HCT116 (cell line): ENCODE results near the gene PM20D2. TPM values are rescaled to one million over a fixed set of nuclear protein-coding genes. Genes with fewer than 3 reads are reported as not detected.
A peak's percentile ranks its signal among the peaks of the same experiment; 100 is the strongest.

Experiments
- ATAC-seq: fragments of 200-7000 bp; cut with Tn5 transposase; 2 replicates; pipeline ENCODE4 v1.9.1; 2020; ENCODE audit warnings: mild to moderate bottlenecking, moderate library complexity
- BruUV-seq: library from RNA; stranded (reverse); fragments of 400-500 nt; replicated peaks from 2 replicates; lab custom pipeline; 2021; lab: Mats Ljungman, UMichigan
- CTCF ChIA-PET: fragments of 300-600 bp; sonication (Branson Sonifier 250); formaldehyde crosslinking; loops from one replicate; lab custom pipeline; 2021; ENCODE audit warnings: antibody characterized with exemption; lab: Charles Lee
- POLR2A ChIA-PET: fragments of 300-600, 350-600 bp; sonication (Branson Sonifier 250); formaldehyde crosslinking; loops from one replicate; lab custom pipeline; 2021; ENCODE audit warnings: antibody characterized with exemption; lab: Charles Lee
- RAD21 ChIA-PET, 2 experiments: fragments of 300-600 bp; sonication (Branson Sonifier 250); formaldehyde crosslinking; loops; one replicate each; lab custom pipeline; 2023; ENCODE audit warnings: low total read pairs in 2 of 2; ENCODE audit not compliant: uncharacterized antibody in 2 of 2, unreplicated experiment in 2 of 2, low non-redundant PET in 1 of 2; lab: Charles Lee
- DNase-seq: peaks from one replicate; pipeline ENCODE4 v3.0.0-alpha.2; 2010; ENCODE audit warnings: low read depth, low spot score
- H2AFZ ChIP-seq: fragments of 200-600 bp; shearing (Covaris generic), sonication (generic); 2 replicates; pipeline ENCODE4 v1.6.1; 2017; ENCODE audit warnings: low read depth, mixed run types, mixed read lengths, antibody characterized with exemption, low read length; ENCODE audit not compliant: poor library complexity, severe bottlenecking
- H3K27ac ChIP-seq: 2 replicates; pipeline ENCODE4 v1.5.1; 2012; ENCODE audit warnings: low read depth, low read length
- H3K27me3 ChIP-seq: fragments of 200-600 bp; sonication (generic); 2 replicates; pipeline ENCODE4 v1.6.1; 2016; ENCODE audit warnings: mixed run types, low read length, mixed read lengths; ENCODE audit not compliant: insufficient read depth
- H3K36me3 ChIP-seq, 2 experiments: fragments of 200-500 bp in 1 of 2; fragments of 200-600 bp in 1 of 2; sonication (Bioruptor generic) in 1 of 2; sonication (generic) in 1 of 2; 2 replicates each; pipeline versions ENCODE4 v1.5.1 to v1.6.1; 2014 to 2016; ENCODE audit warnings: low read length in 2 of 2, inconsistent platforms in 1 of 2, mixed read lengths in 1 of 2, mixed run types in 1 of 2; ENCODE audit not compliant: insufficient read depth in 2 of 2, control insufficient read depth in 1 of 2
- H3K4me1 ChIP-seq, 2 experiments: fragments of 200-600 bp in 1 of 2; sonication (generic) in 1 of 2; 2 replicates each; pipeline versions ENCODE4 v1.5.1 to v1.6.1; 2012 to 2017; ENCODE audit warnings: low read length in 2 of 2, inconsistent platforms in 1 of 2, mild to moderate bottlenecking in 1 of 2, mixed read lengths in 1 of 2, mixed run types in 1 of 2, moderate library complexity in 1 of 2; ENCODE audit not compliant: insufficient read depth in 2 of 2, control insufficient read depth in 1 of 2
- H3K4me2 ChIP-seq: fragments of 200-600 bp; sonication (generic); 2 replicates; pipeline ENCODE4 v1.6.1; 2017; ENCODE audit warnings: mixed run types, low read length, mixed read lengths
- H3K4me3 ChIP-seq, 2 experiments: fragments of 200-600 bp in 1 of 2; sonication (generic) in 1 of 2; replicated peaks in 1 of 2; 2 replicates each; pipeline ENCODE4 v1.5.1; 2011 to 2016; ENCODE audit warnings: low read length in 2 of 2, control low read depth in 1 of 2, low read depth in 1 of 2, mild to moderate bottlenecking in 1 of 2, mixed read lengths in 1 of 2, mixed run types in 1 of 2
- H3K79me2 ChIP-seq: fragments of 200-600 bp; sonication (generic); 2 replicates; pipeline ENCODE4 v1.6.1; 2017; ENCODE audit warnings: mild to moderate bottlenecking, mixed run types, low read length, moderate library complexity, mixed read lengths; ENCODE audit not compliant: insufficient read depth
- H3K9ac ChIP-seq: fragments of 200-600 bp; sonication (generic); 2 replicates; pipeline ENCODE4 v1.6.1; 2016; ENCODE audit warnings: low read length, mixed read lengths
- H3K9me2 ChIP-seq: fragments of 200-600 bp; sonication (generic), shearing (Covaris generic); 2 replicates; pipeline ENCODE4 v1.6.1; 2017; ENCODE audit warnings: mixed run types, mild to moderate bottlenecking, moderate library complexity; ENCODE audit not compliant: insufficient read depth
- H3K9me3 ChIP-seq, 2 experiments: fragments of 200-500 bp in 1 of 2; fragments of 200-600 bp in 1 of 2; sonication (Bioruptor generic) in 1 of 2; sonication (generic) in 1 of 2; 2 replicates each; pipeline ENCODE4 v1.6.1; 2014 to 2017; ENCODE audit warnings: low read length in 2 of 2, mixed read lengths in 2 of 2, inconsistent platforms in 1 of 2, low read depth in 1 of 2, mild to moderate bottlenecking in 1 of 2, mixed run types in 1 of 2, moderate library complexity in 1 of 2; ENCODE audit not compliant: control insufficient read depth in 1 of 2, insufficient read depth in 1 of 2
- H4K20me1 ChIP-seq: fragments of 200-600 bp; sonication (generic), shearing (Covaris generic); 2 replicates; pipeline ENCODE4 v1.6.1; 2017; ENCODE audit warnings: mixed run types, mild to moderate bottlenecking, moderate library complexity; ENCODE audit not compliant: insufficient read depth
- EGR1 ChIP-seq: IDR thresholded peaks from 2 replicates; pipeline ENCODE4 v1.6.1; 2012; ENCODE audit warnings: low read depth
- EZH2 ChIP-seq: fragments of 200-600 bp; sonication (generic); IDR thresholded peaks from 2 replicates; pipeline ENCODE4 v1.6.1; 2017; ENCODE audit warnings: antibody characterized with exemption, mixed run types
- EZH2phosphoT487 ChIP-seq: fragments of 200-600 bp; IDR thresholded peaks from 2 replicates; pipeline ENCODE4 v1.6.1; 2018; ENCODE audit warnings: antibody characterized with exemption, borderline replicate concordance
- MAX ChIP-seq: IDR thresholded peaks from 2 replicates; pipeline ENCODE4 v1.6.1; 2012
- YY1 ChIP-seq: IDR thresholded peaks from 2 replicates; pipeline ENCODE4 v1.6.1; 2011; ENCODE audit warnings: low read length, low read depth, moderate library complexity, mild to moderate bottlenecking; ENCODE audit not compliant: insufficient replicate concordance; ENCODE audit errors: extremely low read depth
- ZFX ChIP-seq: fragments of 450-650 bp; IDR thresholded peaks from 2 replicates; pipeline ENCODE4 v1.6.1; 2017
- ZNF274 ChIP-seq: fragments of 200-500 bp; sonication (Bioruptor generic); IDR thresholded peaks from 2 replicates; pipeline ENCODE4 v1.6.1; 2014; ENCODE audit warnings: mild to moderate bottlenecking, low read depth, low read length, inconsistent platforms
- intact Hi-C: fragments of 100-400 bp; cut with micrococcal nuclease; formaldehyde crosslinking; loops from 2 replicates; pipeline ENCODE4 v1.10.0; 2022
- total RNA-seq: library from RNA; stranded (reverse); gene quantifications from one replicate; pipeline ENCODE4 v1.2.1, GENCODE V29; 2021; ENCODE audit not compliant: unreplicated experiment

The PM20D2 gene
- total RNA-seq, 1 experiment from 2014 or later = 29.2 TPM

- no TSS peak for BruUV-seq
- Histone ChIP-seq H4K20me1 (no peaks in the 10 kb centered on the region), H3K9me3 (no peaks in the 10 kb centered on the region), H3K27ac (no peak overlapping the region), H3K36me3 (no peaks in the 10 kb centered on the region), H3K9me2 (no peaks in the 10 kb centered on the region), H3K4me3 (no peak overlapping the region), H3K9ac (no peak overlapping the region), H3K4me1 (peaks cover 3 to 17% of the 10 kb centered on the region in 2 experiments; a peak in 3 of 4 replicates), H3K27me3 (no peaks in the 10 kb centered on the region), H2AFZ (no peak overlapping the region), H3K4me2 (peak overlapping the region; percentile 22; the same call in 1 of the 2 replicates), H3K79me2 (no peaks in the 10 kb centered on the region)
- ChIA-PET POLR2A (no interaction called here), CTCF (no interaction called here), RAD21 (no interaction called here)
- ATAC-seq (no peak), DNase-seq (no peak)
- intact Hi-C loops = loop anchor here (10.0 kb wide), 1 partner anchor 155 kb away; no protein-coding TSS in a partner anchor
- TF ChIP-seq ZFX (no peak), ZNF274 (no peak), MAX (no peak), YY1 (no peak), EGR1 (no peak)
Observed at GRCh38 chr6:89139509-89140346, 6.1 kb upstream of the PM20D2 start.

GRCh38 chr6:89140347-89141156 lies 5.3 kb upstream of the PM20D2 start:
- no peaks in the 10 kb centered on the region for H3K9me2 ChIP-seq
- no TSS peak for BruUV-seq
- intact Hi-C loops = loop anchor here (10.0 kb wide), 1 partner anchor 156 kb away; no protein-coding TSS in a partner anchor
- no peaks in the 10 kb centered on the region for H3K27me3 ChIP-seq
- no peaks in the 10 kb centered on the region for H3K9me3 ChIP-seq
- H3K36me3 ChIP-seq = no peaks in the 10 kb centered on the region
- ATAC-seq = no peak
- H3K27ac ChIP-seq = no peak overlapping the region
- ChIA-PET CTCF (no interaction called here), RAD21 (no interaction called here), POLR2A (no interaction called here)
- no peak overlapping the region for H2AFZ ChIP-seq
- H3K4me2 ChIP-seq = no peak overlapping the region; the same call in 1 of the 2 replicates
- H3K79me2 ChIP-seq = no peaks in the 10 kb centered on the region
- TF ChIP-seq EZH2phosphoT487 = no peak
- no peak for TF ChIP-seq EZH2
- no peak overlapping the region for H3K4me3 ChIP-seq
- H3K9ac ChIP-seq = no peak overlapping the region
- H3K4me1 ChIP-seq = peaks cover 7 to 26% of the 10 kb centered on the region in 2 experiments; a peak in 3 of 4 replicates
- no peak for DNase-seq
- H4K20me1 ChIP-seq = no peaks in the 10 kb centered on the region
